NCI-H1930 (cell line): ENCODE measurements around the gene ATP8B3.

Experiments used
- DNase-seq, 2 experiments: peaks; one replicate each; lab custom pipeline; 2025; lab: John Stamatoyannopoulos, UW

ATP8B3 gene

GRCh38 chr19:1756264-1756663 is 55.8 kb downstream of the ATP8B3 start:
- DNase-seq, result no peak

- DNase-seq, result no peak
Measured at GRCh38 chr19:1755467-1756171, 56.5 kb downstream of the ATP8B3 start.

GRCh38 chr19:1754636-1755466 is 57.2 kb downstream of the ATP8B3 start:
- no peak for DNase-seq

- no peak for DNase-seq
Measured at GRCh38 chr19:1754018-1754635, 57.9 kb downstream of the ATP8B3 start.

GRCh38 chr19:1752757-1753728 is 59.0 kb downstream of the ATP8B3 start, which contains the start of gene ONECUT3:
TSS of gene ONECUT3 (plus strand) at chr19:1753506. CDS start at chr19:1753663, 157 bp downstream.
- DNase-seq, result no peak

GRCh38 chr19:1752009-1752756 is 59.9 kb downstream of the ATP8B3 start:
- DNase-seq, result no peak

GRCh38 chr19:1751367-1752008 is 60.6 kb downstream of the ATP8B3 start:
- DNase-seq, result no peak

GRCh38 chr19:1750343-1751021 is 61.6 kb downstream of the ATP8B3 start:
- no peak for DNase-seq

- DNase-seq, result no peak
Measured at GRCh38 chr19:1749373-1750342, 62.4 kb downstream of the ATP8B3 start.

- no peak for DNase-seq
Measured at GRCh38 chr19:1748873-1749341, 63.2 kb downstream of the ATP8B3 start.

- no peak for DNase-seq
Measured at GRCh38 chr19:1748115-1748872, 63.8 kb downstream of the ATP8B3 start.

- no peak for DNase-seq
Measured at GRCh38 chr19:1747285-1748114, 64.6 kb downstream of the ATP8B3 start.

GRCh38 chr19:1746401-1747284 is 65.4 kb downstream of the ATP8B3 start:
- no peak for DNase-seq

GRCh38 chr19:1745589-1746031 is 66.5 kb downstream of the ATP8B3 start:
- DNase-seq, result no peak

GRCh38 chr19:1744822-1745563 is 67.1 kb downstream of the ATP8B3 start:
- DNase-seq, result no peak
